Amygdala (tissue), 56 donors: ENCODE results near the gene SIRPB1.
"Not testable (repeated sequence)": the region's sequence is repeated elsewhere in the genome, so short reads cannot be mapped to it uniquely, and the experiment has no call there.

ENCODE experiments used
- DNase-seq, 56 donors: peaks; one replicate each; lab custom pipeline; 2025; lab: John Stamatoyannopoulos, UW

Gene SIRPB1

GRCh38 chr20:1608678-1609347 lies 11.0 kb downstream of the SIRPB1 start:
- not testable (repeated sequence) for DNase-seq

GRCh38 chr20:1600736-1601135 lies 19.1 kb downstream of the SIRPB1 start:
- DNase-seq = no peak

- DNase-seq = no peak
Measured at GRCh38 chr20:1595333-1595732, 24.5 kb downstream of the SIRPB1 start.

GRCh38 chr20:1588533-1589460 lies 31.0 kb downstream of the SIRPB1 start:
- peak in 1 of 56 donors; percentile 11 for DNase-seq

GRCh38 chr20:1587781-1588532 lies 31.9 kb downstream of the SIRPB1 start:
- DNase-seq = no peak

- no peak for DNase-seq
Measured at GRCh38 chr20:1579488-1579887, 40.3 kb downstream of the SIRPB1 start.

GRCh38 chr20:1577906-1578305 lies 41.9 kb downstream of the SIRPB1 start:
- DNase-seq = no peak

GRCh38 chr20:1577313-1577712 lies 42.5 kb downstream of the SIRPB1 start:
- DNase-seq = not testable (repeated sequence)

GRCh38 chr20:1576641-1577040 lies 43.2 kb downstream of the SIRPB1 start:
- no peak for DNase-seq

- not testable (repeated sequence) for DNase-seq
Measured at GRCh38 chr20:1576003-1576402, 43.8 kb downstream of the SIRPB1 start.

- not testable (repeated sequence) for DNase-seq
Measured at GRCh38 chr20:1571583-1571982, 48.2 kb downstream of the SIRPB1 start.
